ENCODE data around the gene RELT.
A peak's percentile ranks its signal among the peaks of the same experiment; 100 is the strongest.

Gene RELT

GRCh38 chr11:73392108-73393010 lies 16.2 kb downstream of the RELT start:
- no peak for DNase-seq

GRCh38 chr11:73393011-73393380 lies 16.8 kb downstream of the RELT start:
- no peak for DNase-seq

DNA sequence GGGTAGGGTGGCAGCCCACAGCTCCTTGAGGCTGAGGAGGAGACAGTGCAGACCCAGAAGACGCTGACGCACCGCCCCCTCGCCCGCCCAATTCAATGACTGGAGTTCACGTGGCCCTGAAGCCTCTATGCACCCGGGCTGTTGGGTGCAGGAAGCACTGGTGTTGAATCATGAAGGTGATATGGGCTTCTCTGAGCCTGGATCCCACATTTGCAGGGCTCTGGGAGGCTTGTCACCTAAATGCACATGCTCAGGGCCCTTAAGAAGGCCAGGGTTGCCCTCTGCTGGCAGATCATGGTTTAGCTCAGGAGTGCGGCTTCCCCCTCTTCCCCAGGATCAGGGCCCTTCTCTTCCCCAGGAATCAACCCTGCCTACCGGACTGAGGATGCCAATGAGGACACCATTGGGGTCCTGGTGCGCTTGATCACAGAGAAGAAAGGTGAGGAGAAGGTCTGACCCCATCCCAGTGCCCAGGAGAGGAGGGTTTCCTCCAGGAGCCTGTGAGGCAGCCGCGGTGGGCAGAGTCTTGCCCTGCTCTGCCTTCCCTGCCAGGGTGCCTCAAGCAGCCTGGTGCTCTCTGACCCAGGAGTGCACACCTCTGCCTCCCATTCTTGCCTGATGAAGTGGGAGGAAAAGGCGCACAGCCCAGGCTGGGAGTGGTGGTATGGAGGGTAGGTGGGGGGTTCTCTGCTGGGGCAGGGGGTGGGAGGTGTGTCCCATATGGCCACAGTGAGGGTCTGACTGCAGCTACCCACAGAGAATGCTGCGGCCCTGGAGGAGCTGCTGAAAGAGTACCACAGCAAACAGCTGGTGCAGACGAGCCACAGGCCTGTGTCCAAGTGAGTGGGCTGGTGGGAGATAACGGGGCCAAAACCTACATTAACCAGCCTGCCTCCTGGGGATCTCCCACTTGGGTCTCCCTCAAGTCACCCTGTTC lies 17.5 kb downstream of the RELT start:
- DNase-seq: peak; percentile 74

- no peak for DNase-seq
These were observed 18.5 kb downstream of the RELT start for GRCh38 chr11:73394416-73395296.

- DNase-seq: peak; percentile 18
These were observed 19.4 kb downstream of the RELT start for GRCh38 chr11:73395297-73396208.

DNA sequence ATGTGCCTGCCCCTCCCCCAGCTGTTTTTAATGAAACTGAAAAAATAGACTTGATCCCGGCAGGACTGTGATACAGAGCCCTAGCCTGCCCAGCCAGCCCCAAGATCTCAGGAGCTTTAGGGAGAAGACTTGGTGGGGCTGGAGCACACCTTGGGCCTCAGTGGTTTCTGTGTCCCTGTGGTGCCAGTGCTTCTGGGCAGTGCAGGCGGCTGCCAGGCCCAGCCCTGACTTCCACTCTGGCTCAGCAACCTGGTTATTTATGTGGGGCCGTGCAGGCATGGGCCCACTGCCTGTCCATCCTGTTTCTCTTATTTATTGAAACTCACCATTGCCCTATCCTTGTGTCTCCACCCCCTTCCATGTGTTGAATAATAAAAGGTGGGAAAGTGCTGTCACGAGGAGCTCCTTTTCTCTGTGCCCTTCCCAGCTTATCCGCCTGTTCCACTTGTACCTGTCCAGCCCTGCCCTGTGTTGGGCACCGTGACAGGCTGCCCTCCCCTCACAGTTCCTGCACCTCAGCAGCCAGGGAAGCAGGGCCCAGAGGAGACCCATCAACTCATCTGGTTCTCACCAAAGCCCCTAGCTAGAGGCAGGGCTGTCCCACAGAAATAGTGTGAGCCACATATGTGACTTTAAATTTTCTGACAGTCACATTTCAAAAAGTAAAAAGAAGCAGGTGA lies 20.2 kb downstream of the RELT start:
- DNase-seq: no peak

DNA sequence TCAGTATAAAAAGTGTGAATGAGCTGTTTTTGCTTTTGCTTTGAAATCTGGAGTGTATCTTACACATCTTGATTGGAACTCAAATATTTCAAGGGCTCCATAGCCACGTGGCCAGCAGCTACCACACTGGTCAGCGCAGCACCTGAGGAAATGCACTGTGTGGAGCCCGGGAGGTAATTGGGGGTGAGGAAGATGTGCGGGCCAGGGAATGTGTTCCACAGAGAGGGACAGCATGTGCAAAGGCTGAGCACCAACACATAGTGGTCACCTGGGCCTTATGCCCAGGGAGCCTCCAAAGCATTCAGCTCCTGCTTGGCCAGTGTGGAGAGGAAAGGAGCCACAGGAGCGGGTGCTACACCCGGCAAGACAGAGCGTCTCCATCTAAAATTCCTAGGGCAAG lies 20.8 kb downstream of the RELT start:
- DNase-seq: no peak

DNA sequence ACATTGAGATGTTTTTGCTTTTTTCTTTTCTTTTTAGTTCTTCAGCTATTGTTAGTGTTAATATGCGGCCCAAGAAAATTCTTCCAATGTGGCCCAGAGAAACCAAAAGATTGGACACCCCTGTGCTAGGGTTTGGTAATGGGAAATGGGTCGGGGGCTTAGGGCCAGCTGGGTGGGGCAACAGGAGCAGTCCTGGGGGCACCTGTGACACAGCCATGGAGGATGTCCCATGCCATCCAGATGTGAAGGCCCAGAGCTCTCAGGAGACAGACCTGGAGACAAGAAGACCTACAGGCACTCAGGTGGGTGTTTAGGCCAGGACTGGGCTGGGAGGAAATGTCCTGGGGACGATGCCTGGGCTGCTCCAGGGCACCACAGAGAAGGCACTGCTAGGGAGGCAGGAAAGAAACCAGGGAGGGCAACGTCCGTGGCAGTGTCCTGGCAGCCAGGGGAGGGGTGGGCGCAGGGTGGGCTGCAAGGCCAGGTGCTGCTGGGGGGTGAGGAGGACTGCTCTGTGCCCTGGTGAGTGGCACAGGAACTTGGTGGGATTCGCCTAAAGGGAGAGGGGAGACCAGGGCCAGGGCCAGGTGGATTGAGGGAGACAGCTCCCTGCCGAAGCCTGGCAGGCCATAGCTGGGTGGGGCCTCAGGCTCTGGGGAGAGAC lies 21.4 kb downstream of the RELT start:
- no peak for DNase-seq

DNA sequence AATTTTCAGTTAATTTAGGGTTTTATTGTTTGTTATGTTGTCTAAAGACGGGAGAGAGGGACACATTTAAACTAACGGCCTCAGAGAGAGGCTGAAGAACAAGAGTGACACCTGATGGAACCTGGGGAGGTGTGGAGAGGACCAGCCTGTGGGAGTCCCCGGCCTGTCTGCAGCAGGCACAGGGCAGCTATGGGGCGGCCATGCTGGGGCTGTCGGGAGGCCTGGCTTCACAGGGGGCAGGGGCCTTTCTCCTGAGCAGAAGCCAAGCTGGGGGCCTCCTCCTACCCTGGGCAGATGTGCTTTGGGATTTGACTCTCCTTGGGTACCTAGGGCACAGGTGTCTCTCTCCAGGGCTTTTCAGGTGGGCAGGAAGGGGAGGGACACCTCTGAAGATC lies 21.9 kb downstream of the RELT start:
- DNase-seq: no peak

DNA sequence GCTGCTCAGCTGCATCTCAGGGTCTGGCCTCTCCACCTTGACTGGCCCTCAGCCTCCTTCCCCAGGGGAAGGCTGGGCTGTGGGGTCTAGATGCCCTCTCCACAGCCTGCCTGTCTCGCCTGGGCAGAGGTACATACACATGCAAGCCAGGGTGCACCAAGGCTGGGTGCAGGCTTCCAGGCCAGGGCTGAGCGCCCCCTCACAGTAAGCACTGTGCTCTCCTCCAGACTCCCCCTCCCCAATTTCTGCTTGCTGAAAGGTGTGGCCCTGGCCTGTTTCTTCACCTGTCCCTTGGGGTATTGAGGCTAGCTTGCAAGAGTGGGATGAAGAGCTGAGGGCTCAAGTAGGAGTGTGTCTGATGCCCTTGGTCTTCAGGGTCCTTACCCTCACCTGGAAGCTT lies 22.5 kb downstream of the RELT start:
- no peak for DNase-seq

DNA sequence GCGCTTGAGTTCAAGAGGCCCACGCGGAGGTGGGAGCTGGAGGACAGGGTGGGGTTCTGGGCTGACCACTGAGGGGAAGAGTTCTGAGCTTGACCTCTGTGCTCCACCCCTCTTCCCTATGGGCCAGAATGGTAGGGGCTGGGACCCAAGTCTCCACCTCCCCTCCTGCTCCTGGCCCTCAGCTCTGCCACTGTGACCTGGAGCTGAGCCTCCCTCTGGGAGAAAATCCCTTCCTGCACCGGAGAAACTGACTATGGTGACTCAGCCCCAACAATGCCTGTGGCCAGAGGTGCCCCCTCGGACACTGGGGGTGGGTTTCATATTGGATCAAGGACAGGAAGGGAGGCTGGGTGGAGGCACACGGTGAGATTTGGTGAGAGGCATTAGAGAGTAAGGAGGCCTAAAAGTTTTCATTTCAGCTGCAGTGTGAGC lies 23.0 kb downstream of the RELT start:
- no peak for DNase-seq

- DNase-seq: no peak
These were observed 23.4 kb downstream of the RELT start for GRCh38 chr11:73399636-73400035.

DNA sequence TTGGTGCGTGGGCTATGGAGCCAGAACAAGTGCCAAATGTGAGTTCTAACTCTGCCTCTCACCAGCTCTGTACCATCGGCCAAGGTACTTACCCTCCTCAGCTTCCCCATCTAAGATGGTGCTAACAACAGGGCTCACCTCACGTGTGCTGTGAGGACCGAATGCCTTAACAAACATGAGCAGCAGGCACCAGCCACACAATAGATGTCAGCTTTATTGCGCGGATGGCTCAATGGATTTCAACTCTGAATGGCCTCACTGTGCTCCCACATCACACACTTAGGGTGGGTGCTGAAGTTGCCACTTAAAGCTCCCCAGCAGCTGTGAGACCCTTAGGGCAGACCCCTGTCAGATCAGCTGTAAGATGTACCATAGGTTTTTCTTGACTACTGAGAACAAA lies 24.1 kb downstream of the RELT start:
- DNase-seq: no peak

GRCh38 chr11:73401217-73401923 lies 25.2 kb downstream of the RELT start:
- no peak for DNase-seq

DNA sequence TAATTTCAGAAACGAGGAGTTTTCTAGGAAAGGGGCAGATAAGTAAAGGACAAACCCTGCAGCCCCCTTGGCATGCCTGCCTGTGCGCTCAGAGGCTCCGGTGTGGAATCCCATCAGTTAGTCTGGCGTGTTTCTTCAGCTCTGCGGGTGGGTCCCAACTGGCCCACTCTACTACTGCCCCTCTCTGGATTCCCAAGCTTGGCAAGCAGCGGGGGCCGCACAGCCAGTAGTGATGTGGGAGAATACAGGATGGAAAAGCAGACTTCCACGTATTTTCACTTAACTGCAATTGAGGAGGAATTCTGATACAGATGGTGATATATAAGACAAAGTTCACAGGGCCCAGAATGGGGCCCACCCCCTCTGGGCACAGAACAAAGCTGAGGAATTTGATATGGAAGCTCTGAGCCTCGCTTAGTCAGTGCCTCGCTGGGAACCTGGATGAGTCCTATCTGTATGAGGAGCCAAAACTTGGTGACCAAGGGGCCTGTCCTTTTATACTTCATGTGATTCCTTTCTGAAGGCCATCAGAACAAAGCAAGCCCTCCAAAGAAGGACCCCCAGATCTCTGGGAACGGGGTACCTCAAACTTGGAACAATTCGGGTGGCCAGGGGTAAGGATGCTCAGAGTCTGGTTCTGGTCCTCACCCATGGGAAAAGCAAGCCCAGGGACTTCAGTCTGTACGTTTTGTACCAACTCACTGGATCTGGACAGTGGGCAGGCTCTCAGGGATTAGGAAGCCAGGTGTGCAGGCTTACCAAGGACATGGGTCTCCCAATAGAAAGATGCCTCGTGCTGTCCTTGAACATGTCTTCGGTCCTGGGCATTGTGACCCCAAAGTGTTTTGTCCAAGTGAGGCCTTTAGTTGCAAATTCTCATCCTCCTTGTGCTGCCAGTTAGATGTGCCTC lies 26.0 kb downstream of the RELT start:
- DNase-seq: no peak

DNA sequence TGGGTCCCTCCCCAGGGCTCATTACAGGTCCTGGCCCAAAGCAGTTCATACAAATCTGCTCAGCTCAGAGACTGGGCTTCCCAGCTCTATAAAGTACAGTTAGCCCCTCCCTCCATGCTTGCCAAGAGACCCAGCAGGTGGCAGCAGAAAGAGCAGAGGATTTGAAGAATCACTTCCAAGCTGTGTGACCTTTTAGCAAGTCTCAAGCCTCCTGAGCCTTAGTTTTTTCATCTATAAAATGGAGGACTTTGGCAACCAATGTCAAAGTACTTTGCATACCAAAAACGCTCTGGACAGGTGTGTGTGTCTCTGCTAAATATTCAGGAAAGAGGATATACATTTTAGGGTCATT lies 26.6 kb downstream of the RELT start:
- DNase-seq: no peak

DNA sequence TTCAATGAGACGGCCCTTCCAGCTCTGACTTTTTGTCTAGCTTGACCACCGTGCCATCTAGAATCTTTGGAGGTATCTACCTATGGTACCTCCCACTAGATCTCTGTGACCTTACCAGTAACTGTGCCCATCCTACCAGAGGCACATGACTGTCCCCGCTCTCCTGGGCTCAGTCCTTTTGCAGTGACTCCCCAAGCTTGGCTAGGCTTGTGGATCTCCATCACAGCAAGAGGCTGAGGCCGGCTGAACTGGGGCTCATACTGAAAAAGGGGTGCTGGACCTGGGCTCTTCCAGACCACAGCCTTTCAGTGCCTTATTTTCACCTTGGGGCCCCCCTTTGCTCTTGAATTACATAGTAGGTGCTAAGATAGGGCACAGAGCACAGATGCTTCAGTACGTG lies 27.3 kb downstream of the RELT start:
- no peak for DNase-seq

DNA sequence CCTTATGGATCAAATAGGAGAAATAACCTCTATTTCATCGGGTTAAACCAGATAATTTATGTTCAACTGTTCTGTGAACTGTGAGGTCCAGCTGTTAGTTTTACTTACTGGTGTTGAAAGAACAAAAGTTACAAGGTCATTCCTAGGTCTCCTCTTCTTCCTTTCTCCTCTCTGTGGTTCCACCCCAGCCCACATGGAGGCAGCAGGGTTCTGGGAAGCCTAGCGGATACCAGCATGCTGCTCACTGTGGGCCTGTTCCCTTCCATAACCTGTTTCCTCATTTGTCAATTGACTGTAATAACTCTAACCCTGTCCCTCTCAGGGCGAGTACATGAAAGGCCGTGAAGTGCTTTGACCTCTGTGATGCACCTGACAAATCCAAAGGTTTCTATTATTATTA lies 27.8 kb downstream of the RELT start:
- no peak for DNase-seq
